Astrocyte (in vitro differentiated cells and primary cell): ENCODE results near the gene LST1. TPM values are rescaled to one million over a fixed set of nuclear protein-coding genes. Genes with fewer than 3 reads are reported as not detected.

Source experiments
- DNase-seq: peaks from one replicate; pipeline ENCODE4 v3.0.0-alpha.2; 2010; ENCODE audit warnings: low read depth
- FAIRE-seq: peaks from 2 replicates; lab custom pipeline; 2011; peaks lifted over from hg19 to GRCh38; lab: Jason Lieb, UNC
- H2AFZ ChIP-seq: 2 replicates; pipeline ENCODE4 v1.6.0; 2012; ENCODE audit warnings: low read depth, low read length, inconsistent platforms
- H3K27ac ChIP-seq: 2 replicates; pipeline ENCODE4 v1.5.1; 2011; ENCODE audit warnings: low read depth, low read length, inconsistent platforms
- H3K27me3 ChIP-seq: 2 replicates; pipeline ENCODE4 v1.6.0; 2011; ENCODE audit warnings: low read length, inconsistent platforms; ENCODE audit not compliant: insufficient read depth
- H3K36me3 ChIP-seq: 2 replicates; pipeline ENCODE4 v1.5.1; 2011; ENCODE audit warnings: low read length, inconsistent platforms; ENCODE audit not compliant: insufficient read depth
- H3K4me1 ChIP-seq: 2 replicates; pipeline ENCODE4 v1.5.1; 2011; ENCODE audit warnings: low read length, inconsistent platforms; ENCODE audit not compliant: insufficient read depth
- H3K4me2 ChIP-seq: 2 replicates; pipeline ENCODE4 v1.6.0; 2012; ENCODE audit warnings: low read length, inconsistent platforms
- H3K4me3 ChIP-seq: 2 replicates; pipeline ENCODE4 v1.5.1; 2011; ENCODE audit warnings: low read depth, mild to moderate bottlenecking, low read length, inconsistent platforms; ENCODE audit not compliant: insufficient read depth
- H3K79me2 ChIP-seq: 2 replicates; pipeline ENCODE4 v1.6.0; 2012; ENCODE audit warnings: mild to moderate bottlenecking, low read length, inconsistent platforms; ENCODE audit not compliant: insufficient read depth
- H3K9ac ChIP-seq: 2 replicates; pipeline ENCODE4 v1.6.0; 2012; ENCODE audit warnings: mild to moderate bottlenecking, low read length, inconsistent platforms
- H3K9me3 ChIP-seq: 2 replicates; pipeline ENCODE4 v1.5.1; 2012; ENCODE audit warnings: low read depth, mild to moderate bottlenecking, low read length, inconsistent platforms; ENCODE audit not compliant: insufficient read depth
- H4K20me1 ChIP-seq: 2 replicates; pipeline ENCODE4 v1.6.0; 2012; ENCODE audit warnings: low read length, inconsistent platforms; ENCODE audit not compliant: insufficient read depth
- H3K27ac Mint-ChIP-seq: one replicate; pipeline ENCODE4 v1.8.0; 2021; ENCODE audit warnings: mild to moderate bottlenecking, mixed read lengths; ENCODE audit not compliant: unreplicated experiment
- H3K27me3 Mint-ChIP-seq: one replicate; pipeline ENCODE4 v1.8.0; 2021; ENCODE audit warnings: low read depth, mixed read lengths; ENCODE audit not compliant: unreplicated experiment
- H3K36me3 Mint-ChIP-seq: one replicate; pipeline ENCODE4 v1.8.0; 2021; ENCODE audit warnings: low read depth, mixed read lengths; ENCODE audit not compliant: unreplicated experiment
- H3K4me1 Mint-ChIP-seq: one replicate; pipeline ENCODE4 v1.8.0; 2021; ENCODE audit warnings: low read depth, mixed read lengths; ENCODE audit not compliant: unreplicated experiment
- H3K4me3 Mint-ChIP-seq: one replicate; pipeline ENCODE4 v1.8.0; 2021; ENCODE audit warnings: mild to moderate bottlenecking, moderate library complexity, mixed read lengths; ENCODE audit not compliant: unreplicated experiment
- H3K9me3 Mint-ChIP-seq: one replicate; pipeline ENCODE4 v1.8.0; 2021; ENCODE audit warnings: mild to moderate bottlenecking, mixed read lengths; ENCODE audit not compliant: unreplicated experiment
- CTCF ChIP-seq: IDR thresholded peaks from 2 replicates; pipeline ENCODE4 v1.5.1; 2011; ENCODE audit warnings: low read depth, mild to moderate bottlenecking, inconsistent platforms, low read length, moderate library complexity; ENCODE audit not compliant: insufficient read depth
- EZH2 ChIP-seq: IDR thresholded peaks from 2 replicates; pipeline ENCODE4 v1.6.1; 2012; ENCODE audit warnings: mild to moderate bottlenecking, low read length, inconsistent platforms; ENCODE audit not compliant: insufficient read depth
- total RNA-seq: library from RNA; stranded (reverse); gene quantifications from 2 replicates; pipeline ENCODE4 v1.2.1, GENCODE V29; 2021

Gene LST1
- total RNA-seq, 1 donor from 2014 or later, result not detected

GRCh38 chr6:31621320-31621939, 35.4 kb downstream of the LST1 start:
- peak overlapping the region; percentile 94 for H3K4me2 ChIP-seq
- no peak for DNase-seq
- H3K4me3 Mint-ChIP-seq, result peak overlapping the region; percentile 97
- H3K4me1 Mint-ChIP-seq, result peaks cover 9% of the 10 kb centered on the region
- no peak overlapping the region for H2AFZ ChIP-seq
- no peak for TF ChIP-seq EZH2
- no peak for TF ChIP-seq CTCF
- no peak for FAIRE-seq
- no peaks in the 10 kb centered on the region for H3K9me3 ChIP-seq
- peak overlapping the region; percentile 93 for H3K27ac ChIP-seq
- H3K27me3 ChIP-seq, result no peaks in the 10 kb centered on the region
- peaks cover 26% of the 10 kb centered on the region for H3K36me3 ChIP-seq
- peak overlapping the region; percentile 93 for H3K9ac ChIP-seq
- no peaks in the 10 kb centered on the region for H3K9me3 Mint-ChIP-seq
- H3K4me3 ChIP-seq, result peak overlapping the region; percentile 77
- H3K4me1 ChIP-seq, result peaks cover 12% of the 10 kb centered on the region
- peaks cover 24% of the 10 kb centered on the region for H3K36me3 Mint-ChIP-seq
- H4K20me1 ChIP-seq, result peaks cover 54% of the 10 kb centered on the region
- H3K27ac Mint-ChIP-seq, result peak overlapping the region; percentile 97
- H3K27me3 Mint-ChIP-seq, result peaks cover under 1% of the 10 kb centered on the region
- peaks cover 58% of the 10 kb centered on the region for H3K79me2 ChIP-seq

- H3K9ac ChIP-seq, result peak overlapping the region; percentile 93
- H3K4me2 ChIP-seq, result peak overlapping the region; percentile 94
- TF ChIP-seq CTCF (no peak), EZH2 (no peak)
- Mint-ChIP-seq H3K4me3 (peak overlapping the region; percentile 97), H3K27ac (peak overlapping the region; percentile 97), H3K36me3 (peaks cover 27% of the 10 kb centered on the region), H3K9me3 (no peaks in the 10 kb centered on the region), H3K27me3 (no peaks in the 10 kb centered on the region), H3K4me1 (peaks cover 9% of the 10 kb centered on the region)
- peak overlapping the region; percentile 93 for H3K27ac ChIP-seq
- FAIRE-seq (no peak), DNase-seq (no peak)
- H3K4me1 ChIP-seq, result peaks cover 12% of the 10 kb centered on the region
- no peaks in the 10 kb centered on the region for H3K9me3 ChIP-seq
- H4K20me1 ChIP-seq, result peaks cover 57% of the 10 kb centered on the region
- no peak overlapping the region for H2AFZ ChIP-seq
- peaks cover 63% of the 10 kb centered on the region for H3K79me2 ChIP-seq
- H3K27me3 ChIP-seq, result no peaks in the 10 kb centered on the region
- peaks cover 32% of the 10 kb centered on the region for H3K36me3 ChIP-seq
- peak overlapping the region; percentile 77 for H3K4me3 ChIP-seq
Measured at GRCh38 chr6:31621991-31622390, 35.9 kb downstream of the LST1 start.

GRCh38 chr6:31622684-31623091, 36.6 kb downstream of the LST1 start:
- no peaks in the 10 kb centered on the region for H3K9me3 ChIP-seq
- TF ChIP-seq CTCF (no peak), EZH2 (no peak)
- H3K4me3 Mint-ChIP-seq, result peak overlapping the region; percentile 97
- H3K4me1 Mint-ChIP-seq, result peaks cover 9% of the 10 kb centered on the region
- peaks cover 64% of the 10 kb centered on the region for H4K20me1 ChIP-seq
- peaks cover 12% of the 10 kb centered on the region for H3K4me1 ChIP-seq
- H3K27me3 Mint-ChIP-seq, result no peaks in the 10 kb centered on the region
- peak overlapping the region; percentile 97 for H3K27ac Mint-ChIP-seq
- peak overlapping the region; percentile 94 for H3K4me2 ChIP-seq
- H3K36me3 ChIP-seq, result peaks cover 38% of the 10 kb centered on the region
- H2AFZ ChIP-seq, result no peak overlapping the region
- DNase-seq, result no peak
- no peaks in the 10 kb centered on the region for H3K27me3 ChIP-seq
- H3K36me3 Mint-ChIP-seq, result peaks cover 33% of the 10 kb centered on the region
- peaks cover 70% of the 10 kb centered on the region for H3K79me2 ChIP-seq
- no peaks in the 10 kb centered on the region for H3K9me3 Mint-ChIP-seq
- H3K4me3 ChIP-seq, result peak overlapping the region; percentile 77
- no peak for FAIRE-seq
- H3K9ac ChIP-seq, result peak overlapping the region; percentile 93
- H3K27ac ChIP-seq, result no peak overlapping the region
